ENCODE measurements around the gene MAGI1.
"Not testable (repeated sequence)": the region's sequence is repeated elsewhere in the genome, so short reads cannot be mapped to it uniquely, and the experiment has no call there.

The MAGI1 gene

DNA sequence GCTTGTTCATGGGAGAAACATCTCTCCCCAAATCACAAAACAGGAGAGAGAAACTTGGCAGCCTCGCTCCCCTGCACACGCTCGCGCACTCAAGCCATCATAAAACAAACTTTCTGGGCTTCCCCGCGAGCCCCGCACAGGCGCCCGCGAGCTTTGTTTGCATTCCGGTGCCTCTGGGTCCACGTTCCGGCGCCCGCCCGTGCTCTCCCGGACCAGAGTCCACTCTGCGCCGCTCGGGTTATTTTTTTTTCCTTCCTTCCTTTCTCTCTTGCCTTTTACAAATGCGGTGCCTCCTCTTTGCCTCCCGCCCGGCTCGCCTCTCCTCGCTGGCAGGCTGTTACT is 363 bp downstream of the MAGI1 start:
- DNase-seq: no peak

DNA sequence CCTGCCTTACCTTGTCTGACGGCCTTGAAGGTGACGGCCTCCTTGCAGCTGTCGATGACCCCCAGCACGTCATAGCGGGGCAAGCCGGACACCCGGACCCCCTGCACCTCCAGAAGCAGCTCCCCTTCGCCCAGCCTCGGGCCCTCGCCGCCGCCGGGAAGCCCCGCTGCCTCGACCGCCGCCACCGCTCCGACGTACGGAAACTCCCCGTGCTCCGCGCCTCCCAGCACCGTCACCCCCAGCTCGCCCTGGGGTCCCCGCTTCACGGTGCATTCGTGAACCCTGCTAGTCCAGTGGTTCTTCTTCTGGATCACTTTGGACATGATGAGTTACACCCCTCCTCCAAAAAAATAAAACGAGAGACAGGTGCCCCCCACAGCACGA is 740 bp downstream of the MAGI1 start:
- no peak for DNase-seq

DNA sequence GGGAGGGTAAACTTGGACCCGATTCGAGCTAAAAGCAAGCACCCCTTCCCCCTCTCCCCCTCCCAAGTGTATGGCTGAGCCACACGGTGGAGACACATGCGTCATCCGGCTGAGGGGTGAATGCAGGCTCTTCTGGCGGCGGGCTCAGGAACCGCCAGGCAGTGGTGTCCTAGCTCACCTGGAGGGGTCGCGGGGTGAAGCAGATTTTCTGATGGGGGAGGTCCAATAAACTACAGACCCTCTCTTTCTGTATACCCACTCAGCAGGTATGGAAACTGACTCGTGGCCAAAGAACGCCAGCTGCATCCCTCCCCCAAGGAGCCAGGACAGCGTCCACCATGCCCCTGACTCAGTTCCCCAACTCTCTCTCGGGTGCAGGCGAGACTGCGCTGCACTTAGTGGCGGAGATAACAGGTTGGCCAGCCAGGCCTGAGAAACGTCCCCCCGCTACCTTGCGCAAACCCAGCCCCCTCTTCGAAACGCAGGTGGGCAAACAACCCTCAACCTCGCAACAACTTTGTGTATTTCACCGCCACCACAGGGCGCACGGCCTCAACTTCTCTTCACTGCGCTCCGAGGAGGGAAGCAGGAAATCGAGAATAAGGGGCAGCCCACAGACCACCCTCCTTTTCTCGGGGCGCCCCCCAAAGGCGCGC is 1.3 kb downstream of the MAGI1 start:
- no peak for DNase-seq

- DNase-seq: no peak
Observed at GRCh38 chr3:66036586-66037148, 2.1 kb downstream of the MAGI1 start.

GRCh38 chr3:66035763-66036477 is 2.8 kb downstream of the MAGI1 start:
- DNase-seq: no peak

- no peak for DNase-seq
Observed at GRCh38 chr3:66033241-66034138, 5.2 kb downstream of the MAGI1 start.

DNA sequence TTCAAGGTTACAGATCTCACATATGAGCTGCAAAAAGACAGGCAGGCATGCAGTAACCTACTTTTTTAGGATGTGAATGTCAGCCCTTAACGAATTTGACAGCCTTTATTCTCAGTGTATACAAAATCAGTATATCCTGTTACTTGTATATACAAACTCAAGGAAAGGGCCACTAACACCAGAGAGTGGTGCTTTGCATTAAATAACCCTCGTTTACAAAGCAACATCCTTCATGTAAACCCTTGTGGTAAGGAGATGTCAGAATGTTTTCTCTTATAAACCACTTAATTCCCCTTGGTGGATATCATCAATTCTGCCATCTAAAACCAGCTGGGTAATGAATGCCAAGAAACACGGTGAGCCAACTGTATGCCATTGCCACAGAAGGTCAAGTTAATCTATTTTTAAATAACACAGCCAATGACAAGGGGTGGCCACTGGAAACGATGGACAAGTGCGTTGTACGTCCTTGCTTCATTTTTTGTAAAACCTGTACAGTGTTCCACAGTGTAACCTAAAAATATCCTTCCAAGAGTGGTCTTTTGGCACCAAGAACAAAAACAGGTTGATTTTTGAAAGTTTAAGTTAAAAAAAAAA is 7.5 kb downstream of the MAGI1 start:
- no peak for DNase-seq

DNA sequence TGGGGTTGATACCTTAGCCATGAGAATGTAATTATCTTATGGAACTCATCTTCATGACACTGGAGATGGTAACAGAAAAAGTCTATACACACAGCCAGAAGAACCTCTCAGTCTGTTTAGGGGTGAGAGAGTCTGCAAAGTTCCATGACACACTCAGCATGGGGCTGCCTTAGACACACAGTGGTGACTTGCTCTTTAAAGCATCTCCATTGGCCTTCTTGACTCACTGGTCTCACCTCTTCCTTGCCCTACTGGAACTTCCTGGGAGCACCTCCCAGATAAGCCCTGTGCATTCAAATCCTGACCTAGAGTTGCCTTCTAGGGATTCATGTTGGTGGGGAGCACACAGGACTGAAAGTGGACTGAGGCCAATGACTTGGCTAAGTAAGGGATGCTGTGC is 9.3 kb downstream of the MAGI1 start:
- DNase-seq: no peak

- DNase-seq: no peak
Observed at GRCh38 chr3:66029014-66029413, 9.7 kb downstream of the MAGI1 start.

- DNase-seq: no peak
Observed at GRCh38 chr3:66028457-66028856, 10.3 kb downstream of the MAGI1 start.

GRCh38 chr3:66027099-66027498 is 11.6 kb downstream of the MAGI1 start:
- not testable (repeated sequence) for DNase-seq

GRCh38 chr3:66023738-66024385 is 14.9 kb downstream of the MAGI1 start:
- no peak for DNase-seq

DNA sequence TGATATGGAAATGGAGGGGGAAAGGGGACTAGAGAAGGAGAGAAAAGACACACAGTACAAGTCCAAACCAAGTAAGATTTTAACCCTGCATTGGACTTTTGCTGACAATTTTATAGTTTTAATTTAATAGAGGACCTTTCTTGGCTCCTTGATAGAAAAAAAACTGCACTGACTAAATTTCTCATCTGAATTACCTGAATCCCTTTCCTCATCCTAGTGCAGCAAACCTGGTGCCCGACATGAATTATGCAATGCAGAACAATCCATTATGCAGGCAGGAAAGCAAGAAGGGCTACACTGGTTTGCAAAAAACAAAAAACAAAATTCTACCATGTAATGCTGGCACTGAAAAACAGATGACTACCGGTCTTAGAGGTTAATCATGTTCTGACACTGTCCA is 15.5 kb downstream of the MAGI1 start:
- no peak for DNase-seq

DNA sequence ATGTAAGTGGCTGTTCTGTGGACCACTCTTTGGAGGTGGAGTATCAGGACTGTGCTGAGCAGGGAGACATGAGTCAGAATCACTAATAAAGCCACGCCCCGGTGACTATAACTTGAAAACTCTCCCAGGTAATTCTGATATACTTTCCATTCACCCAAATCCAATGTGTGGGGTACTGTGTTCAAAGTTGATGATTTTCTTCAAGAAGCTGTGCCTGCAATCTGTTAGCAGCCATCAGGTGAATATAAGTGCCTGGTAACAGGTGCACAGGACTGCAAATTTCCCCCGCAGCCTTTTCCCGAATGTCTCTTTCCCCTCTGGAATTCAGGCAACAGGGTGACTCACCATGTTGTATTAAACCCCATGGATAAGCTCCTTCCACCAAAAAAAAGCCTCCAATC is 17.0 kb downstream of the MAGI1 start:
- DNase-seq: no peak

DNA sequence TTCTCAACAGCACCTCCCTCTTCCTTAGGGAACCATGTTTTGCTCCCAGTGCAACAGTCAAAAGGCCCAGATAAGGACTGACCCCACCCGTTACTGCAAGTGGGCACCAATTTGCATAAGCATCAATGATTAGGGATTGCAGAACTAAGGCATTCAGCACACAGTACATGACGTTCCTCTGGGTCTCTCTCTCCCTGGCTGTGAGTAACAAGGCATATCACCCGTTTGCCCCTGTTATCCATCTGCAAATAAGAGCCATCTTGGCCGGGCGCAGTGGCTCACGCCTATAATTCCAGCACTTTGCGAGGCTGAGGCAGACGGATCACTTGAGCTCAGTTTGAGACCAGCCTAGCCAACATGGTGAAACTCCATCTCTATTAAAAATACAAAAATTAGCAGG is 18.8 kb downstream of the MAGI1 start:
- no peak for DNase-seq

DNA sequence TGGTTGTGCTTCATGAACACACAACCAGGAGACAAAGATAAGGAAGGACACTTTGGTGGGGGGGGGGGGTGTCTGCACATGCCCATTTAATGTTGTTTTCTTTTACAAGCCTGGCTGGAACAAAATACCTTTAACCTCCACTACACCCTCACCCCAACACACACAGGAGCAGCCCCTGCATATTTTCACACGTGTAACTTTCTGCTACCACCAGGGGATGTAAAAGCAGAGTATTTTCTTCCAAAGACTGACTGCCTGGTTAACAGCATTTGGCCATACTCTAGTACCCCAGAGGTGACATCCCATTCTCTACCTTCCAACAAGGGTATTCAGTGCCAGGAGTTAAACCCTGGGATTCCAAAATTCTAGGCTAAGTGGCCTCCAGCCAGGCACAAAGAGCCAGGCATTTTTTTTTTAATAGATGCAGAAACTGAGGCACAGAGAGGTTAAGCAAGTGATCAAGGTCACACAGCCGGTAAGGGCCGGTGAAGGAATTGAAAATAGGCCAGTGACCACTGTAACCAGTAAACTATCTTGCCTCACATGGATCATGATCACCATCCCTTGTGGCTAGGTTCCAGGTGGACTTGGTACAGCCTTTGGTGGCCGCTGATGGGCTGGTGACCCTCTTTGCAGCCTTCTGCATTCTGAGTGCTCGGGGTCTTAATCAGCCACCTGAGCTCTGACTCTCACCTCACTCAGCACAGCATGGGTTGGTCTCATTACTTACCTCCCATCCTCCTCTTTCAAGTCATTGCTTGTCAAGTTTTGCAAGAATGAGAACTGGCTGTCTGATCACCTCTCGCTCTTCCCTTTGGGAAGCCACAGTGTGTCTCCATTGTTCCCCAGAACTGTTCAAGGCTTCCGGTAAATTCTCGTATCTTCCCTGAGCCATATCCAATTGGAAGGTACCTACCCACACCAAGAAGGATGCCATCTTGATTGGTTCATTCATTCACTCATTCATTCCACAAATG is 20.4 kb downstream of the MAGI1 start:
- no peak for DNase-seq

GRCh38 chr3:66017591-66017990 is 21.1 kb downstream of the MAGI1 start:
- DNase-seq: no peak

- DNase-seq: no peak
Observed at GRCh38 chr3:66017084-66017483, 21.6 kb downstream of the MAGI1 start.

DNA sequence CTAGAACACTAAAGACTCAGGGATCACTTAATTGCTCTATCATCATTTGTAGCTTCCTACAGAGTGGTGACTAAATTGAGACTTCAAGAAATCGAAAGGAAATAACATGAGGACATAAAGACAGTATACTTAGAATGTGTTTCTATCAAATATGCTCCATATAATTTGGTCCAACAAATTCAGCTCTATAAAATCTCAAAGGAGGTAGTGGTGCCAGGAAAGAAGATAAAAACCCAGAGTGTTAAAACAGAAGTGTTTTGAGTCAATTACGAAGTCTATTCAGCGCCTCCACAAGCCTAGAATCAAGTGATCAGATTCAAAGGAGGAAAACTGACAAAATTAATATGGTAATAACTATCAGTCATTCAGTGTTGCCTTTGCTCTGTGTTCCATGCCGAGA is 22.9 kb downstream of the MAGI1 start:
- no peak for DNase-seq

DNA sequence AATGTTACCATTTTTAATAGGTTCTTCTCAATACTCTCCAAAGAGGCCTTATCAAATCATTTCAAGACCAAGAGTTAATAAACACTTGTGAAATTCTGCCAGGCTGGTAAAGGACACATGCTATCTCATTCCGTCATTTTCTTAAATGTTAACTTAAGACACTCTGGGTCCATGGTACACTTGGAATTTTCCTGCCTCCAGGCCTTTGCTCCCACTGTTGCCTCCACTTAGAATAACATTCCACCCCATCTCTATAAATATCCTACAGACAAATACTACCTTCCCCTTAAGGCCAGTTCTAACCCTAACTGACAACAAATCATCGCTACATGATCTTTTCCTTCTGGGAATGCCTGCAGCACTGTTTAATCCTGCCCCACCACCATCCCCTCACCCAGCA is 24.1 kb downstream of the MAGI1 start:
- no peak for DNase-seq

GRCh38 chr3:66014056-66014455 is 24.7 kb downstream of the MAGI1 start:
- DNase-seq: no peak

All from stimulated activated CD4-positive, alpha-beta T cell treated with anti-CD3 and anti-CD28 coated beads, Interleukin-12 subunit alpha, Interleukin-12 subunit beta, amount 100 ng/mL, for 4 hours (primary cell).